Fibroblast of mammary gland (primary cell): ENCODE results near the gene CETN2.

Source experiments
- DNase-seq: peaks from one replicate; pipeline ENCODE4 v3.0.0-alpha.2; 2010; ENCODE audit warnings: low read depth
- H3K4me3 ChIP-seq: 2 replicates; pipeline ENCODE4 v1.5.1; 2011; ENCODE audit warnings: low read depth, mild to moderate bottlenecking, low read length, moderate library complexity; ENCODE audit not compliant: control insufficient read depth
- TF ChIP-seq, protein P1 (sequence below): conservative IDR thresholded peaks from 2 replicates; pipeline ENCODE4 v1.5.1; 2011; ENCODE audit warnings: low read depth, low read length, inconsistent platforms; ENCODE audit not compliant: control insufficient read depth, insufficient read depth

Gene CETN2

DNA sequence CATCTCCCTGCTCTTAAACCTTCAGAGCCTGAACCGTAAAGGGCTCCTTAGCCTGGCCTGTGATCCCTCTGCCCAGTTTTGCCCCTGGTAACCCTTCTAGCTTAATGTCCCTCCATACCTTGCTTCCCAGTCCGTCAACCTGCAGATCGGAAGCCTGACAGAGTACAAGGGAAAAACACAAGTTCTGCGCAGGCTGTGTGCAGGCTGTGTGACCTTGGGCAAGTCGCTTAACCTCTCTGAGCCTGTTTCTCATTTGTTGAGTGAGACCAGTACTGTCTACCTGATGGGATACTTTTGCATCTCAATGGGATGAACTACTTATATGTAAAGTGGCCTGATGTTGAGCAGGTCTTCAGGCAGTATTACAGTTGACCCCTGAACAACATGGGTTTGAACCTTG is 2.0 kb upstream of the CETN2 start:
- TF ChIP-seq, protein P1, sequence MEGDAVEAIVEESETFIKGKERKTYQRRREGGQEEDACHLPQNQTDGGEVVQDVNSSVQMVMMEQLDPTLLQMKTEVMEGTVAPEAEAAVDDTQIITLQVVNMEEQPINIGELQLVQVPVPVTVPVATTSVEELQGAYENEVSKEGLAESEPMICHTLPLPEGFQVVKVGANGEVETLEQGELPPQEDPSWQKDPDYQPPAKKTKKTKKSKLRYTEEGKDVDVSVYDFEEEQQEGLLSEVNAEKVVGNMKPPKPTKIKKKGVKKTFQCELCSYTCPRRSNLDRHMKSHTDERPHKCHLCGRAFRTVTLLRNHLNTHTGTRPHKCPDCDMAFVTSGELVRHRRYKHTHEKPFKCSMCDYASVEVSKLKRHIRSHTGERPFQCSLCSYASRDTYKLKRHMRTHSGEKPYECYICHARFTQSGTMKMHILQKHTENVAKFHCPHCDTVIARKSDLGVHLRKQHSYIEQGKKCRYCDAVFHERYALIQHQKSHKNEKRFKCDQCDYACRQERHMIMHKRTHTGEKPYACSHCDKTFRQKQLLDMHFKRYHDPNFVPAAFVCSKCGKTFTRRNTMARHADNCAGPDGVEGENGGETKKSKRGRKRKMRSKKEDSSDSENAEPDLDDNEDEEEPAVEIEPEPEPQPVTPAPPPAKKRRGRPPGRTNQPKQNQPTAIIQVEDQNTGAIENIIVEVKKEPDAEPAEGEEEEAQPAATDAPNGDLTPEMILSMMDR: no peak
- H3K4me3 ChIP-seq: peak overlapping the region; percentile 2
- no peak for DNase-seq

DNA sequence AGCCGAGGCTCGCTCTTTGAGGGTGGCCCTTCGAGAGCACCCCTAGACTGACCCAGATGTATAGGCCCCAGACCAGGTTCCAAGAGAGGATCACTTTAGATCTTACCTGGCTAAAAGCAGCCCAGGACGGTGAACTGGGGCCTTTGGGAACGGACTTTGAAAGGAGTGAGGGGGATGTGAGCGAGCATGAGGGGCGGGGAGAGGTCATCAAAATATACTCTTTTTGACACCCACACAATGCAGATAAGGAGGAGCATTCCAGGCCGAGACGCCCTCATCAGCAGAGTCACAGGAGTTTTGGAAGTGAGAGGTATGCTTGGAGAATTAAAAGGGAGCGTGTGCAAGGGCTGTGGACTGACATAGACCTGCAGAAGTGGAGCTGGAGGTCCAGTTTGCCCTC is 834 bp upstream of the CETN2 start:
- H3K4me3 ChIP-seq: peak overlapping the region; percentile 73
- TF ChIP-seq, protein P1: no peak
- DNase-seq: no peak

DNA sequence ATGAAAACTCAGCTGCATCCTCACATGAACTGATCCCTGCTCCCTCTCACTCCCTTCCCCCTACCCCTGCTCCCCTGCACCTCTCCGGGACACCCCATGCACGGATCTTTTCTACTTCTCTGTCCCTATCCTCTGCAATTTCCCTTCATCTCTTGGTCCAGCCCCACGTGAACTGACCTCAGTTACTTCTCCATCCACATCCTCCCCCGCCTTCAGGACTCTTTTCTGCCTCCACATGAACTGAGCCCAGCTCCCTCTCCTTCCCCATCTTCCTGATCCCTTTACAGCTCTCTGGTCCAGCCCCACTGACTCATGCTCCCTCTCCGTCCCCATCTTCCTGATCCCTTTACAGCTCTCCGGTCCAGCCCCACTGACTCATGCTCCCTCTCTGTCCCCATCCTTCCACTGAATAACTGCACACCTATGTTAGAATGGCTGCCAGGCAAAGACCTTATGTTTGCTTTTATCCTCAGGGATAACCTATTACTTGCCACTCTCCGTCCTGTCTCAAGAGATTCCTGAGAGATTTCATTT is 5.6 kb downstream of the CETN2 start:
- DNase-seq: peak; percentile 48
- TF ChIP-seq, protein P1: no peak
- H3K4me3 ChIP-seq: no peak overlapping the region

DNA sequence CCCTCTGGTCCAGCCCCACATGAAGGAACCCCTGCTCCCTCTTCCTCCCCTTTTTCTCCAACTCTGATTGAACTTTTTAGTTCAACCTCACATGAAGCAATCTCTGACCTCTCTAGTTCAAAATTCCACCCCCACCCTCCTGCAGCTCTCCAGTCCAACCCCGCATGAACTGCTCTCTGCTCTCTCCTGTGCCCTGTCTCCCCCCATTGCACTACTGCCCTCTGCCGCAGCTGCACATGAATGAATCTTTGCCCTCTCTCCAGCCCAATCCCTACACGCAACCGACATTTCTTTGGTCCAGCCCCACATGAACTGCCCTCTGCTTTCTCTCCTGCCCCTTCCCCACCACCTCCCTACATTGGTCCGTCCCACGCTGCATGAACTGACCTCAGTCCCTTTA is 6.9 kb downstream of the CETN2 start:
- no peak overlapping the region for H3K4me3 ChIP-seq
- no peak for DNase-seq
- TF ChIP-seq, protein P1: no peak

DNA sequence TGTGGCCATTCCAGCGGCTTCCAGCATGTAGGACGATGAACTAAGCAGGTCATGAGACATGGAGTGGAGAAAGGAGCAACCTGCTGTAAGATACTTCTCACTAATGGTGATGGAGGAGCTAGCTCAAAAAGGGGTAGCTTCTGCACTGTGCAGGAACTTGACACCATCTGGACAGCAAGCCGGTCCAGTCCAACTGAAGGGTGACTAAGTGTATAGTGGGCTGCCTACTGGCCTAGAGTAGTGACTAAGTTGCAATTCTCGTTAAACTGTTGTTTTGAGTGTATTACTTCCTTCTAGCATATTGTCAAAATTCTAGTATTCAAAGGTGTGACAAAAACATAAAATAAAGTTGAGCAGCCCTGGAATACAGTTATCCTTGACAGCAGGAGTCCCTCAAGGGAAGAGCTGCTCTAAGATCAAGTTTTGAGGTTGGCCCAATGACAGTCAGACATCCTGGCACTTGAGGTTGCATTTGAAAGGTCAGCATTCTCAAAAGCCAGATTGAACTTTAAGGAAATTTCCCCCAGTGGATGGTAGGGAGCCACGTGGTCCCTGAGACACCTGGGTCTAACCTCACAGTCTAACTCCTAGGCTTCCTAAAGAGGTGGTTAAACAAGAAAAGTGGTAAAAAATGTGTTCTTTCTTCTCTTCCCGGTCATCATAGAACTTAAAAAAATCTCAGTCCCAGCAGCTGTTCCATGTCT is 8.0 kb downstream of the CETN2 start:
- DNase-seq: peak; percentile 56
- TF ChIP-seq, protein P1: no peak
- no peak overlapping the region for H3K4me3 ChIP-seq

DNA sequence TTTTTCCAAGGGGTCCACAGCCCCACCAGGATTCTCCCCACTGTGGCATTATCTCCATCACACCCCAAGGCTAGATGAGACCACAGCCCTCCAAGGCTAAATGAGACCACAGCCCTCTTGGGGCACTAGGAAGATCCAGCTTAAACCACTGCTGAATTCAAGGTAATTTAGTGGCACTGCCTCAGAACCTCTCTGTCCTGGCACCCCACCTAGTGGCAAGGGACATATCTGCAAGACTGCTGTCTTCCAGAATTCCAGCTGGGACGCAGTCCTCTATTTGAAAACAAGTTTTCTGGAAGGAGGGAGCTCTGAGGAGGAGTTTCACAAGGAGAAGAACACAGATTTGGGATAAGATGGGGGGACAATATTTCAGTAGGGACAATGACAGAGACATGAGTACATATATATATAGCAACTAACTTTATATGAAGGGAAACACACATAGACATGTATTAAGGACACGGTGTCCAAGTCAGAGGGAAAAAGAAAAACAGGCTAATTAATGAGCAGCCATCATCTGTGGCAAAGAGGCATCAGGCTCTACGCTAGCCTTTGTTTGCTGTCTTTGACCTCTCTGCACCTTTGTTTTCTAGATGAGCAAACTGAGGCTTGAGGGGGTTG is 9.3 kb downstream of the CETN2 start:
- H3K4me3 ChIP-seq: no peak overlapping the region
- DNase-seq: peak; percentile 38
- TF ChIP-seq, protein P1: peak; percentile 51
